Activated naive CD8-positive, alpha-beta T cell treated with anti-CD3 and anti-CD28 coated beads, Interleukin-2, amount 50 U/mL, for 24 hours (primary cell): ENCODE data around the gene MAP2K5.

ENCODE experiments used
- ATAC-seq: fragments of 150-1000 bp; cut with Tn5 transposase; one replicate; pipeline ENCODE4 v1.10.0; 2021
- DNase-seq: peaks from one replicate; pipeline ENCODE4 v3.0.0; 2021
- H3K27ac Mint-ChIP-seq: one replicate; pipeline ENCODE4 v1.8.0; 2021; ENCODE audit warnings: mild to moderate bottlenecking, mixed read lengths
- H3K27me3 Mint-ChIP-seq: one replicate; pipeline ENCODE4 v1.8.0; 2021; ENCODE audit warnings: mixed read lengths
- H3K36me3 Mint-ChIP-seq: one replicate; pipeline ENCODE4 v1.8.0; 2021; ENCODE audit warnings: low read depth, mixed read lengths
- H3K4me1 Mint-ChIP-seq: one replicate; pipeline ENCODE4 v1.8.0; 2021; ENCODE audit warnings: mixed read lengths
- H3K4me3 Mint-ChIP-seq: one replicate; pipeline ENCODE4 v1.8.0; 2021; ENCODE audit warnings: mild to moderate bottlenecking, moderate library complexity, mixed read lengths
- H3K9me3 Mint-ChIP-seq: one replicate; pipeline ENCODE4 v1.8.0; 2021; ENCODE audit warnings: mixed read lengths

Gene MAP2K5

GRCh38 chr15:67587754-67588153, 45.3 kb downstream of the MAP2K5 start:
- H3K36me3 Mint-ChIP-seq = peaks cover 14% of the 10 kb centered on the region

DNA sequence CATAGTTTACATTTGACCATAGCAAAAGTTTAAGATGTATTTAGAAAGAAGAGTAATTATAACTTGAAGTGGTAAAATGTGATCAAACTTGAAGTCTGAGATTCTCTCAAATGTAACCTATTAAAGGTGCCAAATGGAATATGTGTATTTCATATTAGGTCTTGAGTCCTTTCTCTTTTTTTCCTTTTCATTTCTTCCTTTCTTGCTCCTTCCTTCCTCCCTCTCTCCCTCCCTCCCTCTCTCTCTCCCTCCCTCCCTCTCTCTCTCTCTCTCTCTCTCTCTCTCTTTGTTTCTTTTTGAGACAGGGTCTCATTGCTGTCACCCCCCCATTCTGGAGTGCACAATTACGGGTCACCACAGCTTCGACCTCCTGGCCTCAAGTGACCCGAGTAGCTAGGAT, 47.7 kb downstream of the MAP2K5 start:
- no peaks in the 10 kb centered on the region for H3K9me3 Mint-ChIP-seq
- H3K27me3 Mint-ChIP-seq = no peaks in the 10 kb centered on the region
- no peak overlapping the region for H3K4me3 Mint-ChIP-seq
- H3K4me1 Mint-ChIP-seq = no peaks in the 10 kb centered on the region
- DNase-seq (no peak), ATAC-seq (no peak)
- H3K36me3 Mint-ChIP-seq = peaks cover 12% of the 10 kb centered on the region
- no peak overlapping the region for H3K27ac Mint-ChIP-seq

More at GRCh38 chr15:67587754-67588153, 45.3 kb downstream of the MAP2K5 start:
- Mint-ChIP-seq H3K4me3 (no peak overlapping the region), H3K27ac (no peak overlapping the region), H3K27me3 (no peaks in the 10 kb centered on the region), H3K4me1 (no peaks in the 10 kb centered on the region), H3K9me3 (no peaks in the 10 kb centered on the region)
- ATAC-seq (no peak), DNase-seq (no peak)

- Mint-ChIP-seq H3K27ac (no peak overlapping the region), H3K27me3 (no peaks in the 10 kb centered on the region), H3K4me1 (no peaks in the 10 kb centered on the region), H3K36me3 (peaks cover 10% of the 10 kb centered on the region), H3K9me3 (no peaks in the 10 kb centered on the region), H3K4me3 (no peak overlapping the region)
- ATAC-seq (no peak), DNase-seq (no peak)
These were observed 49.7 kb downstream of the MAP2K5 start for GRCh38 chr15:67592245-67592644.

DNA sequence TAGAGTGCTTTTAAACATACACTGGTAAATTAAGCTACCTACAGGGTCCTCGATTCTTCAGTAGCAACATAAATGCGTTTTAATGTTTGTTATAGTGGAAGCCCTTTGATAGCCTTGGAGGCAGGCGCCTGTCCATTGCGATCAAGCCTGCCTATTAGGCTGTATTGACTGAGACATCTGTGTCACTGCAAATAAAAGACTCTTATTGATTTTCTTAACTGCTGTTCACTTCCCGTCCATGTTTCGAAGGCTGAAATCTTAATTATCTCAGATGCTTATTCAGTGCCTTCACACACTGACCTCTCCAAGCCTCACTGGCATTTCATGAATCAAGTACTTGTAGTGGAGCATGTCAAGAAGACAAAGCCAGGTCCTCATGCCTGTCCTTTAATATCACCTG, 51.1 kb downstream of the MAP2K5 start:
- Mint-ChIP-seq H3K4me3 (no peak overlapping the region), H3K9me3 (no peaks in the 10 kb centered on the region), H3K36me3 (peaks cover 8% of the 10 kb centered on the region), H3K27ac (no peak overlapping the region), H3K27me3 (no peaks in the 10 kb centered on the region), H3K4me1 (no peaks in the 10 kb centered on the region)
- no peak for DNase-seq
- no peak for ATAC-seq

DNA sequence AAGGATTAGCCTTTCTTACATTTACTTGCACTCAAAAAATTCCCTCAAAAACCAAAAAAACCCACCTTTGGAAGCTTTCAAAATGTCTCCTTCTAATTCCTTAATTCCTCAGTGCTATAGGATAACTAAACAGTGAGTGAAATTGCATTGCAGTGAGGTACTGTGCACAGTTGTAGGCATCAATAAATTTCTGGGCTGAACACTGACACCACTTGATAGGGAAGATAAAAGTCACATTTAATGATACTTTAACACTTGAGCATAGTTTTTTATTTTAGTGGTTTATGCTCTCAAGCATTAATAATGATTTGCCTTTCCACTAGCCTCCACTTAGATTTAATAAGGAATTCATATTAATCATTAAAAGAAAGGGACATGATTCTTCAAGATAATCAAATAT, 52.3 kb downstream of the MAP2K5 start:
- Mint-ChIP-seq H3K27ac (no peak overlapping the region), H3K27me3 (no peaks in the 10 kb centered on the region), H3K4me3 (no peak overlapping the region), H3K4me1 (no peaks in the 10 kb centered on the region), H3K36me3 (peaks cover 8% of the 10 kb centered on the region), H3K9me3 (no peaks in the 10 kb centered on the region)
- DNase-seq (no peak), ATAC-seq (no peak)

- no peaks in the 10 kb centered on the region for H3K4me1 Mint-ChIP-seq
- H3K27ac Mint-ChIP-seq = no peak overlapping the region
- H3K9me3 Mint-ChIP-seq = no peaks in the 10 kb centered on the region
- H3K27me3 Mint-ChIP-seq = no peaks in the 10 kb centered on the region
- no peak for DNase-seq
- peaks cover 8% of the 10 kb centered on the region for H3K36me3 Mint-ChIP-seq
- H3K4me3 Mint-ChIP-seq = no peak overlapping the region
- no peak for ATAC-seq
These were observed 53.1 kb downstream of the MAP2K5 start for GRCh38 chr15:67595572-67595971.

DNA sequence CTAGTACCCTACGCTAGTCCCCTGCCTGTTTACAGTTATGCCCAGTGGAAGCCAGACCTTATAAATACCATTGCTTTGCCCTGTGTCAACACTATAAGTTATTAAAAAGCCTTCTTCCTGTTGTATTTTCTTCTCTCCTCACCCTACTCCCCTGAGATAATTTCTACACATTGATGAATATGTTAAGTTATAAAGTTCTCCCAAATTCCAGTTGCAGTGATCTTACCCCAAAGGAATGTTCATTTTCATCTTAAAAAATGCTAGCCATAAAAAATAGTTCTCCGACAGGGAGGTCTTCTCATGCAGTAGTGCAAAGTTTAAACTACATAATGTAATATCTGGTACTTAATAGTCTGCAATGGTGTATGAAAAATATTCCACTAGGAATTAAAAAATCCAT, 58.6 kb downstream of the MAP2K5 start:
- Mint-ChIP-seq H3K4me3 (no peak overlapping the region), H3K36me3 (peaks cover 5% of the 10 kb centered on the region), H3K27ac (no peak overlapping the region), H3K9me3 (no peaks in the 10 kb centered on the region), H3K4me1 (no peaks in the 10 kb centered on the region), H3K27me3 (no peaks in the 10 kb centered on the region)
- ATAC-seq = no peak
- DNase-seq = no peak

GRCh38 chr15:67603063-67603462, 60.6 kb downstream of the MAP2K5 start:
- no peak for ATAC-seq
- Mint-ChIP-seq H3K4me1 (no peaks in the 10 kb centered on the region), H3K9me3 (no peaks in the 10 kb centered on the region), H3K27me3 (no peaks in the 10 kb centered on the region), H3K27ac (no peak overlapping the region), H3K36me3 (peaks cover 6% of the 10 kb centered on the region), H3K4me3 (no peak overlapping the region)
- DNase-seq = no peak

GRCh38 chr15:67605871-67606270, 63.4 kb downstream of the MAP2K5 start:
- Mint-ChIP-seq H3K4me1 (no peaks in the 10 kb centered on the region), H3K27me3 (no peaks in the 10 kb centered on the region)
- no peak for DNase-seq

DNA sequence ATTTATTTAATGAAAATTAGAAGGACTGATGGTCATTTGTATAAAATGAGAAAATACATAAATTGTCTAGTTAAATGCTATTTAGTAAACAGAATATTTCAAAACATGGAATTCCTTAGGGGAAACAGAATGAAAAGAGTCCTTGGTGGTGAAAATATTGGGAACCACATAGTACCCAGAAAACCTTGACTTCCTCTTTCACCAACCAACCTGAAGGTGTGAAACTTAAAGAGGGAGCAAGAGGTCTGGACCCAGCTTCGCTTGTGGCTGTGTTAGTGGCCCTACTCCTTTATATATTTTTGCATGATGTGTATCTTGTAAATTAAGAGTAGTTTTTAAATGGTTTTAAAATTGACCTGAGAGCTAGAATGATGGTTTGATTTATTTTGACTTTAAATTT, 64.2 kb downstream of the MAP2K5 start:
- ATAC-seq = no peak
- Mint-ChIP-seq H3K36me3 (peaks cover 3% of the 10 kb centered on the region), H3K4me3 (no peak overlapping the region), H3K9me3 (no peaks in the 10 kb centered on the region), H3K4me1 (no peaks in the 10 kb centered on the region), H3K27ac (no peak overlapping the region), H3K27me3 (no peaks in the 10 kb centered on the region)
- no peak for DNase-seq

More at GRCh38 chr15:67605871-67606270, 63.4 kb downstream of the MAP2K5 start:
- Mint-ChIP-seq H3K4me3 (no peak overlapping the region), H3K27ac (no peak overlapping the region), H3K9me3 (no peaks in the 10 kb centered on the region), H3K36me3 (peaks cover 3% of the 10 kb centered on the region)
- ATAC-seq = no peak

DNA sequence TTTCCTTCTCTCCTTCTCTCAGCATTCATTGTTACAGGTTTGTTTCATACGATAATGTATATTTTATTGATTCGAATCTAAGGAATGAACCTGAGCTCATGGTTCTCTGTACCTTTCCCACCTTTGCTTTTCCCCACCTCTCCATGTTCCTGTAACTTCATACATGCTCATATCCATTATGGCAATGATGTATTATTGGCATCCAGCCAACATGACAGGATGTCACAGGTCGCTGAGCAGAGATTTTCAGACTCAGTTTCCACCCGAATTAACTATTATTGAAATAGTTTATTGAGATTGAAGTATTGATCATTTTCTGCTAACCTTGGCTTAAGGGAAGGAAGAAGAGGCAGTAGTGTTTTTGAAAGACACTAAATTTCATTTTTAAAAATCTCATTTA, 64.8 kb downstream of the MAP2K5 start:
- DNase-seq (no peak), ATAC-seq (no peak)
- no peak overlapping the region for H3K27ac Mint-ChIP-seq
- H3K4me3 Mint-ChIP-seq = no peak overlapping the region
- H3K4me1 Mint-ChIP-seq = peaks cover 3% of the 10 kb centered on the region
- H3K27me3 Mint-ChIP-seq = no peaks in the 10 kb centered on the region
- H3K9me3 Mint-ChIP-seq = no peaks in the 10 kb centered on the region
- peaks cover 3% of the 10 kb centered on the region for H3K36me3 Mint-ChIP-seq

DNA sequence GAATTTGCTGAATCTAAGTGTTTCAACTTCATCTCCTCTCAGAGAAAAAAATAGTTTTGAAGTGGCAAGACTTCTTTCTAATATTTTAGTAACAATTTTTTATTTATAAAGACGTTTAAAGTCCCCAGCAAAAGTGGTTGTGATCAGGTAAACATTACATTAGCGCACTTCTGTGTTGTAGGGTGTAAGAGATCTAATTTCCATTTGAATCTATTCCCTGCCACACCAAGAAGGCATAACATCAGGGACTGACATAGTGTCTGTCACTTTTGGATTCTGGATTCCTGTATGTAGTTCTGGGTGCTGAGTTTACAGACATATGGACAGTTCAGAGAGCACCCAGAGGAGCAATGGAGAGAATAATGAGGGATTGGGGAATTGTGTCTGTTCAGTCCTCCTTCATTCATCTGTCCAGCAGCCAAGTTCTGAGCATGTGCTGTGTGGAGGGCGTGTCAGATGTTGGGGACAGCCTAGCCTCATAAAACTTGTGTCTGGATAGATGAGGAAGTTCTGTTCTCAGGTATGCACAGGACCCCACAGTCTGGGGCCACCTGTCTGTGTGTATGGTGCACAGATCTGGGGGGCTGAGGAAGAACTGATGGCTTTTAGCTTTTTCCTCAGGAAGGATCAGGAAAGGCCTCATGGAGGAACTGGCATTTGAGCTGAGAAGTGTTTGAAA, 65.6 kb downstream of the MAP2K5 start:
- Mint-ChIP-seq H3K36me3 (peaks cover 3% of the 10 kb centered on the region), H3K4me1 (peaks cover 3% of the 10 kb centered on the region), H3K9me3 (no peaks in the 10 kb centered on the region), H3K27me3 (no peaks in the 10 kb centered on the region), H3K27ac (peak overlapping the region; percentile 8), H3K4me3 (no peak overlapping the region)
- DNase-seq (no peak), ATAC-seq (no peak)

- no peak for DNase-seq
- H3K27me3 Mint-ChIP-seq = no peaks in the 10 kb centered on the region
- no peak for ATAC-seq
- H3K4me3 Mint-ChIP-seq = no peak overlapping the region
- peaks cover 3% of the 10 kb centered on the region for H3K36me3 Mint-ChIP-seq
- H3K27ac Mint-ChIP-seq = no peak overlapping the region
- H3K9me3 Mint-ChIP-seq = no peaks in the 10 kb centered on the region
- H3K4me1 Mint-ChIP-seq = peaks cover 3% of the 10 kb centered on the region
These were observed 66.1 kb downstream of the MAP2K5 start for GRCh38 chr15:67608638-67608959.

- Mint-ChIP-seq H3K9me3 (no peaks in the 10 kb centered on the region), H3K27me3 (no peaks in the 10 kb centered on the region), H3K4me3 (no peak overlapping the region), H3K36me3 (peaks cover 3% of the 10 kb centered on the region), H3K27ac (no peak overlapping the region), H3K4me1 (peaks cover 3% of the 10 kb centered on the region)
- DNase-seq = no peak
- ATAC-seq = no peak
These were observed 69.2 kb downstream of the MAP2K5 start for GRCh38 chr15:67611370-67612369.

- Mint-ChIP-seq H3K27ac (no peak overlapping the region), H3K4me3 (no peak overlapping the region), H3K36me3 (peaks cover under 1% of the 10 kb centered on the region)
These were observed 70.7 kb downstream of the MAP2K5 start for GRCh38 chr15:67613211-67613610.

More at GRCh38 chr15:67613211-67613610, 70.7 kb downstream of the MAP2K5 start:
- no peaks in the 10 kb centered on the region for H3K9me3 Mint-ChIP-seq
- DNase-seq = no peak
- no peaks in the 10 kb centered on the region for H3K27me3 Mint-ChIP-seq
- peaks cover 3% of the 10 kb centered on the region for H3K4me1 Mint-ChIP-seq
- ATAC-seq = no peak
